Measurements from ENCODE around the gene LINGO4.

- TF ChIP-seq CTCF (IDR thresholded peaks at IDR 0.05) (no peak), ZFX (IDR thresholded peaks at IDR 0.05; ENCODE audit: borderline replicate concordance) (no peak)
Observed at GRCh38 chr1:151825204-151825603, 20.0 kb upstream of the LINGO4 start.
